Astrocyte of the spinal cord (primary cell): ENCODE measurements around the gene ULK4.
A peak's percentile ranks its signal among the peaks of the same experiment; 100 is the strongest.
"Not testable (repeated sequence)": the region's sequence is repeated elsewhere in the genome, so short reads cannot be mapped to it uniquely, and the experiment has no call there.

ENCODE experiments used
- DNase-seq: peaks from one replicate; pipeline ENCODE4 v3.0.0; 2011; ENCODE audit warnings: low read depth, low spot score
- H3K4me3 ChIP-seq: 2 replicates; pipeline ENCODE4 v1.5.1; 2011; ENCODE audit warnings: low read depth, mild to moderate bottlenecking, low read length, moderate library complexity
- in situ Hi-C: cut with HindIII; loops from 2 replicates; pipeline ENCODE4 v1.10.0; 2017; ENCODE audit warnings: low sequenced_read_pairs
- TF ChIP-seq, protein P1 (sequence below): IDR thresholded peaks from 2 replicates; pipeline ENCODE4 v1.5.1; 2012; ENCODE audit warnings: low read depth, mild to moderate bottlenecking, low read length, inconsistent platforms

Gene ULK4

DNA sequence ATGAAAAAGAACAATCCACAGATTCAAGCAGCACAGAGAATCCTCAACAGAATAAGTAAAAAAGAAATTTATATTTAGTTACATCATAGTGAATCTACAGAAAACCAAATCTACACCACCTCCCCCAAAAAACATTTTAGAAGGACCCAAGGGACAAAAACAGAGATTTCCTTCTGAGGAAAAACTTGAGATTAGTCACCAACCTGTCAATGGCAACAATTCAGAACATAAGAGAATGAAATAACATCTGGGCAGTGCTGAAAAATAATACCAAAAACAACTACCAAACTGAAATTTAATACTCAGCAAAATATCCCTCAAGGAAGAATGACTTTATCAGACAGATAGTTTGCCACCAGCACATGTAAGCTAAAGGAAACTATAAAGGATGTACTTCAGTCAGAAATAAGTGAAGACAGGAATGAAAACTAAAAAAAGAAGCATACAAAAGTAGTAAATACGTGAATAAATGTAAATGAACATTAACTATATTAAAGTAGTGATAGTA lies 260.7 kb downstream of the ULK4 start:
- DNase-seq = no peak
- TF ChIP-seq, protein P1, sequence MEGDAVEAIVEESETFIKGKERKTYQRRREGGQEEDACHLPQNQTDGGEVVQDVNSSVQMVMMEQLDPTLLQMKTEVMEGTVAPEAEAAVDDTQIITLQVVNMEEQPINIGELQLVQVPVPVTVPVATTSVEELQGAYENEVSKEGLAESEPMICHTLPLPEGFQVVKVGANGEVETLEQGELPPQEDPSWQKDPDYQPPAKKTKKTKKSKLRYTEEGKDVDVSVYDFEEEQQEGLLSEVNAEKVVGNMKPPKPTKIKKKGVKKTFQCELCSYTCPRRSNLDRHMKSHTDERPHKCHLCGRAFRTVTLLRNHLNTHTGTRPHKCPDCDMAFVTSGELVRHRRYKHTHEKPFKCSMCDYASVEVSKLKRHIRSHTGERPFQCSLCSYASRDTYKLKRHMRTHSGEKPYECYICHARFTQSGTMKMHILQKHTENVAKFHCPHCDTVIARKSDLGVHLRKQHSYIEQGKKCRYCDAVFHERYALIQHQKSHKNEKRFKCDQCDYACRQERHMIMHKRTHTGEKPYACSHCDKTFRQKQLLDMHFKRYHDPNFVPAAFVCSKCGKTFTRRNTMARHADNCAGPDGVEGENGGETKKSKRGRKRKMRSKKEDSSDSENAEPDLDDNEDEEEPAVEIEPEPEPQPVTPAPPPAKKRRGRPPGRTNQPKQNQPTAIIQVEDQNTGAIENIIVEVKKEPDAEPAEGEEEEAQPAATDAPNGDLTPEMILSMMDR = no peak
- in situ Hi-C loops = no loop called here

DNA sequence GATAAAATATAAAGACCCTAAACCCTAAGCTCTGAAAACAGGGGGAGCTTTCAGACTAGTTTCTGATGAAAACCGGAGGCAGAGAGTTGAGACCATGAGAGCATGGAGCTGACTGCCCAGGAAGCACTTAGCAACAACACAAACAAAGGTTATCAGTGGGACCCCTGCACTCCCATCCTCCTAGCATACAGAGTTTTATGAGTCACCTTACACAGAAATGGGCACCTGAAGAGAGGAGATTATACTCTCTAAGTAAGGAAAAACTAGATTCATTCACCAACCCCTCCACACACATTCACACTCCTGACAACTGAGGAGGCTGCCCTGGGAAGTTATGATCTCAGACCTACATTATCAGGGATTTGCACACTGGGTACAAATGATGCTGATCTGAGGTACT lies 261.7 kb downstream of the ULK4 start:
- TF ChIP-seq, protein P1 = no peak
- in situ Hi-C loops = no loop called here
- no peak overlapping the region for H3K4me3 ChIP-seq
- no peak for DNase-seq

More for the DNA sequence above, 260.7 kb downstream of the ULK4 start:
- H3K4me3 ChIP-seq = no peak overlapping the region

DNA sequence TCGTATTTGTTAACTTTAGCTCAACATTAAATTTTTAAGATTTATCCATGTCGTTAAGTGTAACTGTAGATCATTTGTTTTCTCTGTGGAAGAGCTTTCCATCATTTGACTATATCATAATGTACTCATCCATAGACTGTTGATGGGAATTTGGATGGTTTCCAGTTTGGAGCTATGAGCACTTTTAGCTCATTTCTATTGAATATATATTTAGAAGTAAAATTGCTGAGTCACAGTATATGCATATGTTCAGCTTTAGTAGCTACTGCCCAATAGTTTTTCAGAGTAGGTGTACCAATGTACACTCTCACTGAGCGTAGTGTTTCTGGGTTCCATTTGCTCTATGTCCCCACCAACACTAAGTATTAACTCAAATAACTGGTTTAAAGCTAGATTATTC lies 263.0 kb downstream of the ULK4 start:
- no peak overlapping the region for H3K4me3 ChIP-seq
- no peak for DNase-seq
- TF ChIP-seq, protein P1 = no peak
- in situ Hi-C loops = loop anchor here (25.0 kb wide), 1 partner anchor 1112 kb away; no protein-coding TSS in a partner anchor

DNA sequence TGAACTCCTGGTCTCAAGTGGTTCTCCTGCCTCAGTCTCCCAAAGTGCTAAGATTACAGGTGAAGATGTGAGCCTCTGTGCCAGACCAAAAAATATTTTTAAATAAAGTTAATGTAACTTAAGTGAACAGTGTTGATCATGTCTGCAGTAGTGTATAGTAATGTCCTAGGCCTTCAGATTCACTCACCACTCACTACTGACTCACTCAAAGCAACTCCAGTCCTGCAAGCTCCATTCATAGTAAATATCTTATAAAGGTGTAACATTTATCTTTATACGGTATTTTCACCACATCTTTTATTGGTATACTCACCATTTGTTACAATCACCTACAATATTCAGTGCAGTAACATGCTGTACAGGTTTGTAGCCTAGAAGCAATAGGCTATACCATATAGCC lies 264.2 kb downstream of the ULK4 start:
- H3K4me3 ChIP-seq = no peak overlapping the region
- TF ChIP-seq, protein P1 = no peak
- in situ Hi-C loops = loop anchor here (25.0 kb wide), 1 partner anchor 1110 kb away; no protein-coding TSS in a partner anchor
- DNase-seq = no peak

DNA sequence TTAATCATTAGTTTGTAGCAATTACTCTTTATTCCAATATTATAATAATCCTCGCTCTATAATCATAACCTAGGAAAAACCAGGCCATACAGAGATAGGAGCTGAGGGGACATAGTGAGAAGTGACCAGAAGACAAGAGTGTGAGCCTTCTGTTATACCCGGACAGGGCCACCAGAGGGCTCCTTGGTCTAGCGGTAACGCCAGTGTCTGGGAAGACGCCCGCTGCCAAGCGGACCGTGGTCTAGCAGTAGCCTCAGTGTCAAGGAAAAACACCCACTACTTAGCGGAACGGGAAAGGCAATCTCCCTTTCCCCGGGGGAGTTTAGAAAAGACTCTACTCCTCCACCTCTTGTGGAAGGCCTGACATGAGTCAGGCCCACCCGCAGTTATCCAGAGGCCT lies 266.1 kb downstream of the ULK4 start:
- not testable (repeated sequence) for DNase-seq
- in situ Hi-C loops = loop anchor here (25.0 kb wide), 1 partner anchor 1109 kb away; no protein-coding TSS in a partner anchor
- TF ChIP-seq, protein P1 = peak; percentile 26

DNA sequence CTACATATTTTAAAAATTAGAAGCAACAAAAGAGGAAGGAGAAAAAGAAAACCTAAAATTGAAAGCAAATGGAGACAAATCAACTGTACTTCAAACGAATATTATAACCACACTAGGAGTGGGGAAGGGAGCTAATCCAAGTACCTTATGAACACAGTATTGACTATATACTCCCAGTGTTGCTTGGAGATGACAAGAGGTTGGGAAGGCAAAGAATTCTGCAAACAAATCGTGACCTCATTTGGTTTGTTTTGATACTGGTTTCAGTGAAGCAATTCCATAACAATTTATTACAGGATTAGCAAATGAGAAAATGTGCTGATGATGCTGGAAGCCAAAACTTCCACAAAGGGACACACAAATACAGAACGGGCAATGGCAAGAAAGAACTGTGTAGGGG lies 268.1 kb downstream of the ULK4 start:
- in situ Hi-C loops = loop anchor here (25.0 kb wide), 1 partner anchor 1106 kb away; no protein-coding TSS in a partner anchor
- TF ChIP-seq, protein P1 = no peak
- no peak overlapping the region for H3K4me3 ChIP-seq
- peak; percentile 23 for DNase-seq

More for the DNA sequence above, 266.1 kb downstream of the ULK4 start:
- H3K4me3 ChIP-seq = not testable (repeated sequence)
